Measurements from ENCODE around the gene PLD1. TPM values are rescaled to one million over a fixed set of nuclear protein-coding genes. Genes with fewer than 3 reads are reported as not detected.
"Not testable (repeated sequence)": the region's sequence is repeated elsewhere in the genome, so short reads cannot be mapped to it uniquely, and the experiment has no call there.

The PLD1 gene
- not detected in 2 replicates for total RNA-seq

- ChIA-PET CTCF (no interaction called here), POLR2A (no interaction called here)
- Mint-ChIP-seq H3K27me3 (peaks cover 34% of the 10 kb centered on the region), H3K4me3 (peak within 1 kb of the TSS; percentile 64), H3K4me1 (peaks cover 14% of the 10 kb centered on the region), H3K36me3 (ENCODE audit: low read depth) (no peaks in the 10 kb centered on the region), H3K9me3 (no peaks in the 10 kb centered on the region), H3K27ac (no peak within 1 kb of the TSS)
- DNase-seq (no peak), ATAC-seq (ENCODE audit: low read depth) (no peak)
- no peak for TF ChIP-seq CTCF (IDR thresholded peaks at IDR 0.05)
- intact Hi-C loops (cut with micrococcal nuclease): no loop called here
Measured at GRCh38 chr3:171809861-171810628, at the start of gene PLD1. Gene PLD1, minus strand, starts transcription at chr3:171810483. Its CDS starts 72,432 bp downstream, at chr3:171738051.

GRCh38 chr3:171858770-171859169 is 48.5 kb upstream of the PLD1 start:
- H3K27me3 Mint-ChIP-seq; ATAC-seq (ENCODE audit: low read depth); H3K9me3 Mint-ChIP-seq; DNase-seq; CTCF ChIA-PET; H3K4me1 Mint-ChIP-seq; H3K4me3 Mint-ChIP-seq; H3K36me3 Mint-ChIP-seq (ENCODE audit: low read depth); H3K27ac Mint-ChIP-seq; intact Hi-C loops (cut with micrococcal nuclease); POLR2A ChIA-PET: not testable (repeated sequence)

- H3K36me3 Mint-ChIP-seq (ENCODE audit: low read depth): no peaks in the 10 kb centered on the region
- H3K27me3 Mint-ChIP-seq: no peaks in the 10 kb centered on the region
Measured at GRCh38 chr3:171854649-171855305, 44.5 kb upstream of the PLD1 start.

GRCh38 chr3:171851660-171852058 is 41.4 kb upstream of the PLD1 start:
- DNase-seq (no peak), ATAC-seq (ENCODE audit: low read depth) (no peak)
- no peaks in the 10 kb centered on the region for H3K27me3 Mint-ChIP-seq
- ChIA-PET CTCF (no interaction called here), POLR2A (no interaction called here)
- H3K4me3 Mint-ChIP-seq: no peak overlapping the region
- intact Hi-C loops (cut with micrococcal nuclease): no loop called here
- H3K9me3 Mint-ChIP-seq: peaks cover 12% of the 10 kb centered on the region
- no peak for TF ChIP-seq CTCF (IDR thresholded peaks at IDR 0.05)
- no peaks in the 10 kb centered on the region for H3K4me1 Mint-ChIP-seq
- H3K36me3 Mint-ChIP-seq (ENCODE audit: low read depth): no peaks in the 10 kb centered on the region
- no peak overlapping the region for H3K27ac Mint-ChIP-seq

More at GRCh38 chr3:171854649-171855305, 44.5 kb upstream of the PLD1 start:
- intact Hi-C loops (cut with micrococcal nuclease): no loop called here
- peaks cover 14% of the 10 kb centered on the region for H3K9me3 Mint-ChIP-seq
- H3K4me3 Mint-ChIP-seq: no peak overlapping the region
- DNase-seq (no peak), ATAC-seq (ENCODE audit: low read depth) (no peak)
- ChIA-PET CTCF (no interaction called here), POLR2A (no interaction called here)
- TF ChIP-seq CTCF (IDR thresholded peaks at IDR 0.05): no peak
- no peak overlapping the region for H3K27ac Mint-ChIP-seq
- H3K4me1 Mint-ChIP-seq: no peaks in the 10 kb centered on the region

- CTCF ChIA-PET: no interaction called here
- no peaks in the 10 kb centered on the region for H3K4me1 Mint-ChIP-seq
- TF ChIP-seq CTCF (IDR thresholded peaks at IDR 0.05): no peak
- peaks cover 12% of the 10 kb centered on the region for H3K9me3 Mint-ChIP-seq
- ATAC-seq (ENCODE audit: low read depth) (no peak), DNase-seq (no peak)
- intact Hi-C loops (cut with micrococcal nuclease): no loop called here
- H3K27me3 Mint-ChIP-seq: no peaks in the 10 kb centered on the region
- H3K36me3 Mint-ChIP-seq (ENCODE audit: low read depth): no peaks in the 10 kb centered on the region
- POLR2A ChIA-PET: no interaction called here
- no peak overlapping the region for H3K27ac Mint-ChIP-seq
- no peak overlapping the region for H3K4me3 Mint-ChIP-seq
Measured at GRCh38 chr3:171850960-171851659, 40.8 kb upstream of the PLD1 start.

Data from activated B cell treated with CpG ODN at 0.5 μM for 24 hours (primary cell).